HepG2 (cell line): Measurements from ENCODE around the gene AQP7. TPM values are rescaled to one million over a fixed set of nuclear protein-coding genes. Genes with fewer than 3 reads are reported as not detected.
A peak's percentile ranks its signal among the peaks of the same experiment; 100 is the strongest.

ENCODE experiments used
- BHLHE40 ChIP-seq: IDR thresholded peaks from 2 replicates; pipeline ENCODE4 v1.6.1; 2011; ENCODE audit warnings: low read length, improper control_type of control experiment
- GTF3A ChIP-seq: sonication (generic); formaldehyde crosslinking; conservative IDR thresholded peaks from 2 replicates; pipeline ENCODE4 v1.4.0; 2020; ENCODE audit warnings: mild to moderate bottlenecking, missing genetic modification reagents
- HOXA9 ChIP-seq: sonication (generic); formaldehyde crosslinking; IDR thresholded peaks from 2 replicates; pipeline ENCODE4 v1.8.1; 2022; ENCODE audit warnings: missing genetic modification reagents, mild to moderate bottlenecking, moderate library complexity, borderline replicate concordance
- KLF6 ChIP-seq: IDR thresholded peaks from 2 replicates; pipeline ENCODE4 v1.8.0; 2016; ENCODE audit warnings: missing biosample characterization, missing genetic modification reagents
- MIER3 ChIP-seq: IDR thresholded peaks from 2 replicates; pipeline ENCODE4 v1.6.1; 2016; ENCODE audit warnings: missing compliant biosample characterization, borderline replicate concordance
- NFKB2 ChIP-seq: sonication (generic); formaldehyde crosslinking; IDR thresholded peaks from 2 replicates; pipeline ENCODE4 v1.4.0; 2020; ENCODE audit warnings: missing genetic modification reagents, borderline replicate concordance
- YEATS4 ChIP-seq: sonication (generic); formaldehyde crosslinking; IDR thresholded peaks from 2 replicates; pipeline ENCODE4 v1.4.0; 2020; ENCODE audit warnings: missing genetic modification reagents, borderline replicate concordance
- ZNF142 ChIP-seq: sonication (generic); formaldehyde crosslinking; IDR thresholded peaks from 2 replicates; pipeline ENCODE4 v1.4.0; 2020; ENCODE audit warnings: missing genetic modification reagents
- ZNF337 ChIP-seq: sonication (generic); formaldehyde crosslinking; IDR thresholded peaks from 2 replicates; pipeline ENCODE4 v1.5.1; 2020; ENCODE audit warnings: missing genetic modification reagents, low read depth, mild to moderate bottlenecking, borderline replicate concordance
- ZNF432 ChIP-seq: sonication (generic); formaldehyde crosslinking; IDR thresholded peaks from 2 replicates; pipeline ENCODE4 v1.5.0; 2020; ENCODE audit warnings: missing genetic modification reagents, mild to moderate bottlenecking, borderline replicate concordance
- ZNF782 ChIP-seq: sonication (generic); formaldehyde crosslinking; IDR thresholded peaks from 2 replicates; pipeline ENCODE4 v1.4.0; 2020; ENCODE audit warnings: missing genetic modification reagents, mild to moderate bottlenecking, borderline replicate concordance
- polyA plus RNA-seq, 8 experiments: library from polyadenylated mRNA; depleted of rRNA in 3 of 8; stranded (reverse) in 7 of 8; unstranded in 1 of 8; fragments of >200 nt; fragmentation: Illumina TruSeq in 4 of 8; extraction: Trizol in 4 of 8; gene quantifications; 2 replicates each; pipeline versions ENCODE4 v1.2.1 to v1.2.3, GENCODE V29; 2011 to 2016; ENCODE audit warnings: low read depth in 4 of 8, missing spikeins in 1 of 8, mixed read lengths in 1 of 8; ENCODE audit not compliant: insufficient read depth in 1 of 8
- total RNA-seq, 5 experiments: library from RNA; depleted of rRNA; stranded (reverse); fragments of >200 nt; fragmentation: Illumina TruSeq; extraction: Trizol; gene quantifications; 2 replicates each; pipeline ENCODE4 v1.2.3, GENCODE V29; 2016; ENCODE audit warnings: low read depth in 1 of 5
- TF ChIP-seq, protein P1 (sequence below), 2 experiments: sonication (generic) in 1 of 2; formaldehyde crosslinking in 1 of 2; IDR thresholded peaks; 2 replicates each; pipeline versions ENCODE4 v1.6.1 to v1.9.0; 2014 to 2022; ENCODE audit warnings: antibody characterized with exemption in 1 of 2, borderline replicate concordance in 1 of 2, inconsistent platforms in 1 of 2, low read depth in 1 of 2, missing genetic modification reagents in 1 of 2

The AQP7 gene
- total and polyA plus RNA-seq, 2 of the 13 experiments (the other 11 are each of a cell fraction or from before 2014, with no cell fraction given): 1.9 to 2.1 TPM

DNA sequence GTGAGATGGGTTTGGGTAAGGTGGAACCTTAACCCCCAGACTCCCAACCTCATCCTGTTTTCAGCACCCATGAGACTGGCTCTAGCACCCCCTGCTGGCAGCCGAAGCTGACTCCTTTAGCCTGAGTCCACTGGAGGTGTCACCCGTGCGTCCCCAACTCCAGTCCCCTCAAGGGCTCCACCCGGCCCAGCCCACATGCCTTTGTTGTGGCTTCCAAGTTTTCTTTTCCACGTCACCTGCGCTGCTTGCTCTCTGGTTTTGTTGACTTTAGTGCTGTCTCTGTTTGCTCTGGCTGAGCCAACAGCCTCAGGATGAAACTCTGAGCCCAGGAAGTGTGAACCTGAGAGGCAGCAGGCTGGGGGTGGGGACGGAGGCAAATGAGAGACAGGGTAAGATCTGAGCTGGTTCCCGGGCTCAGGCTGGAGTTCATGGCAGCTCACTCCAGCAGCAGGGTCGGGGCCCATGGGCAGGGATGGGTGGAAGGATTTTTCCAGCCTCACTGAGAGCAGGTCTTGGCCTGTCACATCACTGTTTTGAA is 13.2 kb upstream of the AQP7 start (continued):
- no peak for TF ChIP-seq ZNF142 (CRISPR knock-in tag)
- TF ChIP-seq YEATS4: peak; percentile 83; the same call in 1 of the 2 replicates
- no peak for TF ChIP-seq ZNF432 (CRISPR knock-in tag)
- TF ChIP-seq, protein P1, sequence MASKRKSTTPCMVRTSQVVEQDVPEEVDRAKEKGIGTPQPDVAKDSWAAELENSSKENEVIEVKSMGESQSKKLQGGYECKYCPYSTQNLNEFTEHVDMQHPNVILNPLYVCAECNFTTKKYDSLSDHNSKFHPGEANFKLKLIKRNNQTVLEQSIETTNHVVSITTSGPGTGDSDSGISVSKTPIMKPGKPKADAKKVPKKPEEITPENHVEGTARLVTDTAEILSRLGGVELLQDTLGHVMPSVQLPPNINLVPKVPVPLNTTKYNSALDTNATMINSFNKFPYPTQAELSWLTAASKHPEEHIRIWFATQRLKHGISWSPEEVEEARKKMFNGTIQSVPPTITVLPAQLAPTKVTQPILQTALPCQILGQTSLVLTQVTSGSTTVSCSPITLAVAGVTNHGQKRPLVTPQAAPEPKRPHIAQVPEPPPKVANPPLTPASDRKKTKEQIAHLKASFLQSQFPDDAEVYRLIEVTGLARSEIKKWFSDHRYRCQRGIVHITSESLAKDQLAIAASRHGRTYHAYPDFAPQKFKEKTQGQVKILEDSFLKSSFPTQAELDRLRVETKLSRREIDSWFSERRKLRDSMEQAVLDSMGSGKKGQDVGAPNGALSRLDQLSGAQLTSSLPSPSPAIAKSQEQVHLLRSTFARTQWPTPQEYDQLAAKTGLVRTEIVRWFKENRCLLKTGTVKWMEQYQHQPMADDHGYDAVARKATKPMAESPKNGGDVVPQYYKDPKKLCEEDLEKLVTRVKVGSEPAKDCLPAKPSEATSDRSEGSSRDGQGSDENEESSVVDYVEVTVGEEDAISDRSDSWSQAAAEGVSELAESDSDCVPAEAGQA (IDR thresholded peaks at IDR 0.05; ENCODE audit: low read depth): peak; percentile 74
- TF ChIP-seq, protein P1 (CRISPR knock-in tag; IDR thresholded peaks at IDR 0.05; ENCODE audit: borderline replicate concordance): no peak; the same call in 1 of the 2 replicates
- TF ChIP-seq ZNF337: peak; percentile 85; the same call in 1 of the 2 replicates
- peak; percentile 84 for TF ChIP-seq KLF6 (CRISPR knock-in tag)
- TF ChIP-seq BHLHE40: peak; percentile 98
- TF ChIP-seq NFKB2 (CRISPR knock-in tag): peak; percentile 82; the same call in 1 of the 2 replicates
- peak; percentile 100 for TF ChIP-seq MIER3
- peak; percentile 50; the same call in 1 of the 2 replicates for TF ChIP-seq ZNF782 (CRISPR knock-in tag)
- 0 out of 2 replicates have a peak, but pooled peaks have one; percentile 55 for TF ChIP-seq GTF3A (CRISPR knock-in tag)
- peak; percentile 92 for TF ChIP-seq HOXA9
